Ecto neural progenitor cell (in vitro differentiated cells): ENCODE measurements around the gene PAX2.

ENCODE experiments used
- DNase-seq: peaks from one replicate; pipeline ENCODE4 v3.0.0-alpha.2; 2018; ENCODE audit warnings: low spot score

The PAX2 gene

DNA sequence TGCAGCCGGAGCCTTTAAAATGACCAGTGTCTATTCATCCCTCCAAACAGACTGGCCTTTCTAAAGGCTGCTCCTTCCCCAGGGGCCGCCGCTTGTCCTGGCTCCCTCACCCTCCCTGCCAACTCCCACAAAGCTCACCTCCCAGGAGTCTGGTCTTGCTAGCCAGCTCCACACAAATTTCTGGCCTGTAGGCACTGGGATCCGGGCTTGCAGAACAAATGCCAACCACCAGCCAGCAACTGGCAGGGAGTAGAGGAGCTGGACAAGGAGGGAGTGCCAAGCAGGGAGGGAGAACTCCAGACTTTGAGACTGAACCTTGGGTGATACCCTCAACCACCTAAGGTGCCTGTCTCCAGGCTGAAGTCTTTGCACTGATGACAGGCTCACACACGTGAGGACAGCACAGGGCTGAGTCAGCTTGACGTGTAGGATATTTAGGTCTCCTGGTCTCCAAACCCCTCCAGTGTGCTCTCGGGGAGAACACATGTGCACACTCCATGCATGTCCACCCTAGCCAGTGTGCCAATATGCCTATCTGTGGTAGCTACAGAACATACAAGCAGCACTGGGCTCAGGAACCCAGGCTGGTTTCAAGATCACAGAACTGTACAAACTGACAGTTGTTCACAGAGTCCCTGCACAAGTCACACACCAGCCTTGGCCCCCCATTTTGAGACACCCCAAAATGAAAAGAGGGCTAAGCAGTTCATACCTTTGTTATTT lies 6.0 kb downstream of the PAX2 start:
- no peak for DNase-seq

DNA sequence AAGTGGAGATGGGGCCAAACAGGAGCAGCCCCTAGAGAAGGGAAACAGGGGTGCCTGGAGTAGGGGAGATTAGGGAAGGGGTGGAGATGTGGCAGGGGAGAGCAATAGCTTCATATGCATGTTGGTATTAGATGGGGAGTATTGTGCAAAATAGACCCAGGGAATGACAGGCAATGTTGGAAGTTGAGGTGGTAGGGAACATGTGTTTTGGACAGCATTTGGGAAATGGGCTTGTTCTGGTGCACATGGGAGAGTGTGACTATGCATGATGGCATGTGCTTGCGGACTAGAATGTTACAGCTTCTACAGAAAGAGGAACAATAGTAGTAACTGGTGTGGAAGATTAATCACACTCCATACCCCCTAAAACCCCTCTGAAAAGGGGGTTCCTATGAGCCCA lies 10.4 kb downstream of the PAX2 start:
- no peak for DNase-seq

DNA sequence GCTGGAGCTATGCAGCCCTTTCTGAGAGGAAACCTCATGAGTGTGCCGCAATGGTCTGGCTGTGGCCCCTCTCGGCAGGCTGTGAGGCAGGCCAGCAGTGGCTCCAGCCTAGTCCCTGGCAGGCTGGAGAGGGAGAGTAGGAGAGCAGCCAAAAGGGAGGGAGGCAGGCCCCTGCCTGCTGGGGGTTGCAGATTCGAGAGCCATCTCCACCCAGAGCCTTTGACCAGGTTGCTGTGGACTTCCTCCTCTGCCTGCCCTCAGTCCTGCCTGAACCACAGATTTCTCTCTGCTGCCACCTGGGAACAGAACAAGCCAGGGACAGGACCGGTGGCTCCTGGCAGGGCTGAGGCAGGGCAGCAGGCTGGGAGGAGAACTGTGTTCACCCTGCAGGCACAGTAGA lies 13.9 kb downstream of the PAX2 start:
- no peak for DNase-seq

DNA sequence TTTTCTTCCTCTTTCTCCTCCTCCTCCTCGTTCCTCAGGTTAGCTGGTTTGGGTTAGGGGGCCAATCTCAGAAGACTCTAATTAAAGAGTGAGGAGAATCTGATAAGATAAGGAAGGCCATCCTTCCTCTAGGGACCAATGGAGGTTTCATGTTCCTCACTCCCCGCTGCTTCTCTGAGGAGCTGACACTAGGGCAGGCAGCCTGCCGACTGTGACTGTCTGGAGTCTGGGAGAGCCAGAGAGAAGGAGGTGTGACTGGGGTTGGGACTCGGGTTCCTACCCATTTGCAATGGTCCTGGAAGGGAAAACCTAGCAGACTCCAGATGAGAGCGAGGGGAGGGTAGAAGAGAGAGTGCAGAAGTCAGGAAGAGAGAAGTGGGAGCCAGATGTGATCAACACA lies 15.3 kb downstream of the PAX2 start:
- no peak for DNase-seq

DNA sequence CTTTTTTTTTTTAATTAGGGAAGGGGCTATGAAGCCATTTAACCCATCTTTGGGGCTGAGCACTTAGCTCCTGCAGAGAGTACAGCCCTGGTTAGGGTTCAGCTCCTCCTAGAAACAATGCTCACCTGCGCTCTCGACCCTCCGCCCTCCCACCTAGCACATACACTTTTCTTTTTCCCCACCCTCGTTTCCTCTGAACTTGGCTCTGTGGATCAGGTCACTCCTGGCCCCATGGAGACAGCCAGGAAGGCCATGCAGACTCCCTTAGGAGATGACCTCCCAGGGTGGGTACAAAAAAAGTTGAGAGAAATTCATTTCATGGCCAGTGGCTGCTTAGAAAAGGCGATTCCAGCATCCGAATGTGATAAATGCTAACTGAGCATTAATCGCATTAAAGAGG lies 15.8 kb downstream of the PAX2 start:
- no peak for DNase-seq

DNA sequence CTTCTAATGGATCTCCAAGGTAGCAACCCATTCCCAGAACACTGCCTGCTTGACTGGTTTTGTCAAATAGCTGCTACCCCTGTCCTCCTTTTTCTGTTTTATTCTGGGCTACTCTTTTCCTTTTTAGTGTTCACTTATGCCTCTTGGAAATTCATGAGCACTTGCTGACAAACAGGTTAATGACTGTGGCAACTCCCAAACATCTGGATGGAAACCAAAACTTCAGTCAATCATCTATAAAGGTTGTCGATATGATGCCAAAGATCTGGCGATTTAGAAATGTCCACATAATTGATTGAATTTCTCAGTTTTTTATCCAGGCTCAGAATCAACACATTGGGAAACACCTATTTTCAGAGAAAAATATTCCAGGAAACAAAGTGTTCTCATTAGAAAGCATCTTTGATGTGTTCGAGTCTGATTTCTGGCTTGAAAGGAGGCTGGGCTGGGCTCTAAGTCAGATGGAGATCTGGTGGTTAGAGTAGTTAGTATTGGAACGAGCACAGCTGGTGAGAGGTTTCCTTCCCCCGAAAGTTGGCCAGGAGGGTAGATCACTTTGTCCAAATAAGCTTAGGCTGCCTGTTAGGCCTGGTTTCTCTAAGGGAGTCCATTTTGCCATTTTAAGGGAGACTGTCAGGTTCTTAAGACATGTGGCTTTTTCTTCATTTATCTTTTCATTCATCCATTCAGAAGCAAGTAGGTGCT lies 17.8 kb downstream of the PAX2 start:
- DNase-seq: no peak

DNA sequence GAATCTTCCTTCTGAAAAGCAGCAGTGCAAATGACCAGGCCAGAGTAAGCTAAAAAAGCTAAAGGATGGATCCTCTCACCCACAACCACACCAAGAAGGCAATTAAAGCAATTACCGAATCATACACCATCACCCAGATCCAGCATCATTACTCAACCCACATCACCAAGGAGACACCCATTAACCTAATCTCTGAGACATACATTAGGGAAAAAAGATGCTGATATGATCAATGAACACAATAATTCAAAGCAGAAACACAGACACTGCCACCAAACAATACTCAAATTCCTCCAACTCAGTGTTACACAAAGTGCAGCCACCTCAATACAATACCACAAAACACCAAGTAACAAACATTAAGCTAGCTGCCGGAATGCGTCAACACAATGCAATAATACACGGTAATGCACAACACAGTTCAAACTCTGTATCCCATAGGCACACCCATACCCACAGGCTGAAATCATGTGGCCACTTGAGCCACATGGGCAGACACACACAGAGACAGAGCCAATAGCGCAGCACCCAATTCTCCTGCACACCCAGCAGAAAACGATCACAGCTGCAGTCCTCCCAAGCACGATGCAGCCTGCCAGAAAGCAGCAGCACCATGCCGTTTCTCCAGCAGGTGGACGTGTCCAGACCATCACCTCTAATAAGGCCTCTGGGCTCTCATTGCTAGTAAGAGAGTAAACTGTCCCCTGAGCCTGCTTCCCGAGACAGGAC lies 21.5 kb downstream of the PAX2 start:
- no peak for DNase-seq

DNA sequence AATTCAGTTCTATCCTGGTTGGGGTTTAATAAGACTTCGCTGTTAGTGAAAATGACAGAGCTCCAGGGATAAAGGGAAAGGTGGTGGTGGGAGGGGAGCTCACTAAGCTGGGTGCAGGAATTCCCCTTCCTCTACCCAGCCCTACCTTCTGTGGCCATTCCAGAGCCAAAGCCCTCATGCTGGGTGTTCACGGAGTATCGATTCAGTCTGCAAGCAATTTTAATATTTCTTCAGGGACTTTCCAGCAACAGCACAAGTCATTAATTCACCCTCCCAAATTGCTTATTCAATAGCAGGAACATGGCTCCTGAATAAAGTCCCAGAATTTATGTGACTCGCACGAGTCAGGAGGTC lies 22.0 kb downstream of the PAX2 start:
- DNase-seq: no peak

DNA sequence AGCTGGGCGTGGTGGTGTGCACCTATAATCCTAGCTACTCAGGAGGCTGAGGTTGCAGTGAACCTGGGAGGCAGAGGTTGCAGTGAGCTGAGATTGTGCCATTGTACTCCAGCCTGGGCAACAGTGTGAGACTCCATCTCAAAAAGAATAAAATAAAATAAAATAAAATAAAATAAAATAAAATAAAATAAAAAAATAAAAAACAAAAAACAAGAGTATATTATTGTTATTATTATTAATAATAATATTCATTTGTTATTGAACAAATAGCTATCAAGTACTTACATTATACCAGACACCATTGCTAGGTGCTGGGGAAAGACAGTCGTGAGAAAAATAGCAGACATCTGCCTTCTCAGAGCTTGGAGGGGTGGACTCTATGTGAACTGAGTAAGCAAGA lies 24.1 kb downstream of the PAX2 start:
- DNase-seq: no peak

DNA sequence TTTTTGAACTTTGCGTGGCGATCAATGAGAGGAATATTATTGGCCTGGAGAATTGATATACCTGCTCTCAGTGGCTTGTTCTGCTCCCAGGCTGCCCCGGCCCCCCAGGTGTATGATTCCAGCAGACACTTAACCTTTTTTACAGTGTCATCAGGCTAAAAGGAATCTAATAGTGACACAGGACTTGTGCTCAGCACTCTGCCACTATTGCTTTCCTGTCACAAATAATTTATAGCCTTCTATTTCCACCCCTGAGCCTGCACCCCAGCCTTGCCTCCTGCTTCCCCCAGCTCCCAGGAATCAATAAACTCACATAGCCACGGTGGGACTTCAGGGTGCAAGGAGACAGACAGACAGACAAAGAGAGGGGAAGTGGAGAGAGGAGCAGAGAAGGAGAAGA lies 28.3 kb downstream of the PAX2 start:
- no peak for DNase-seq

DNA sequence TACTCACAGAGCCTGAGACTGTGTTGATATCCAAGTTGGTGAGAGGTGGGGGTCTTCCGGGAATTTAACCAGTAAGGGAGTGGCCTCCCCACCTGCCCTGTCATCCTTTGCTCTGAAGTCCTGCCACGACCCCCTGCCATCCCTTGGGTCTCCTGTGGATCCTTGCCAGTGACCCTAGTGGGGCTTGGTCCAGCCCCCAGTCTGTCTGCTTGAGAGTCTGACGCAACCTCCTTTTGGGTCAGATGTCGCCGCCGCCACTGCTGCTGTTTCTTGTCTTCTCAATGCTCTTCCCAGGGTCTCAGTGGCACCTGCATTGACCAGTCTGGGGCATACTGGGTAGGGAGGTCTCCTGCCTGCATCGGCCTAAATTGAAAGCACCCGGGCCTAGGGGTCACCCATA lies 28.8 kb downstream of the PAX2 start:
- DNase-seq: no peak

DNA sequence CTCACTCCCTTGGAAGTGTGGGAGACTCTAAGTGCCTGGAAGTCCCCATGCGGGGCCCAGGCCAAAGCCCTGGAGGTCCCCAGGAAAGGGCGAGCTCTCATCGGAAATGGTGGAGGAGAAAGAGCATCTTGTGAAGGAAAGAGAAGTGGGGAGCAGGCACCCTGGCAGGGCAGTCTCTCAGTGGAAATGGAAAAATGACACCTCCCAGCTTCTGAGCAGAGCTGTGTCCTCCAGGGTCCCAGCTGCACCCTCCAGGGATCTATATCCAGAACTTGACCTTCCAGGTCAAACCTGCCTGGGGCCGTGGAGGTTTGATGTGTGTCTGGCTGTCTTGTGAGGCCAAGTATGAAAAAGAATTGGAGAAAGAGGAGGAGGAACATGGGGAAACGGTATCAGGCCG lies 29.5 kb downstream of the PAX2 start:
- no peak for DNase-seq

DNA sequence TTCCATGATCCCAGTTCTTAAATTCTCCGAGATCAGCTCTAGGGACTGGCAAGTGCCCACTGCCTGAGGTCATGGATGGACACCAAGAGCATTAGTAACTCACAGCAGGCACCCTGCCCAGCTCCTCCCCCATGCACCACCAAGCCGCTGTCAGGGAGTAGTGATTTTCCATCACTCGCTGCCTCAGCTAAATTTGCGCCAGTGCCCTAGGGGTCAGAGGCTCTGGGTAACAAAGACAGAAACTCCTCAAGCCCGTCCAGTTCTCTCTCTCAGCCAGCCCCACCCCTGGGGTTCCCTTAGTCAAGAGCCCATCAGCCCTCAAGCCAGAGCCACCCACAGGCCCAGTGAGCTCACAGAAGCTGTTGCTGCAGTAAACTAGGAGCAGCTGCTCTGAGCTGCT lies 30.0 kb downstream of the PAX2 start:
- no peak for DNase-seq

DNA sequence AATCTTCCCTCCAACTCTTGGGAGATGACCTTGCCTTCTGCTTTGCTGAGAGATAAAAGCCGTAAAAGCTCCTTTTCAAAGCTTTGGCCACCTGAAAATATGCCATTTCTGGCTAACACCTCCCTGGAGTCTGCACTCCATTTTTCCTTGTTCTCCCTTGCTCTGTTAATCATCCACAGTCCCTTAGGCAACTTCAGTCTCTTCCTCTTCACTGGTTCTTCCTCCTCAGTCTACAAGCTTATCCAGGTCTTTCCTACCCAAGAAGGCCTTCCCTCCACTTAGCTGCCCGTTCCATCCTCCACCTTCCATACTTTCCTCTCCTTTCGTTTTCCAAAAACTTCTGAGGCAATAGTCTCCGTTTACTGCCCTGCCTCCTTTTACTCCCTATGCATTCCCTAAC lies 30.5 kb downstream of the PAX2 start:
- no peak for DNase-seq

DNA sequence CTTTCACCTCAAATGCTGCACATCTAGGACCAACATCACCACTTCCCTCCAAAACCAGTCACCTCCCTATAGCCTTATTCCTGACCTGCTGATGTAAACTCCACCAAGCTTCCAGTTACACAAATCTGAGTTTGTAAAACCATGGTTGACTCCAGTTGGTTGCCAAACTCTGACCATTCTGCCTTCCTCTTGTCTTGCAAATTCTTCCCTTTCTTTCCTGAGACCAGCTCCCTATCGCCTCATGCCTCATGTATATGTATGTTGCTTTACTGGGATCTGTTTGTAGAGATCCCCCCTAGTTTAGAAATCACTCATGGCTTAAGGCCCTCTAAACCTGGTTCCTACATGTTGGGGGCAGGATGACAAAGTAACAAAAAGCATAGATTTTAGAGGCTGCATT lies 31.3 kb downstream of the PAX2 start:
- no peak for DNase-seq

DNA sequence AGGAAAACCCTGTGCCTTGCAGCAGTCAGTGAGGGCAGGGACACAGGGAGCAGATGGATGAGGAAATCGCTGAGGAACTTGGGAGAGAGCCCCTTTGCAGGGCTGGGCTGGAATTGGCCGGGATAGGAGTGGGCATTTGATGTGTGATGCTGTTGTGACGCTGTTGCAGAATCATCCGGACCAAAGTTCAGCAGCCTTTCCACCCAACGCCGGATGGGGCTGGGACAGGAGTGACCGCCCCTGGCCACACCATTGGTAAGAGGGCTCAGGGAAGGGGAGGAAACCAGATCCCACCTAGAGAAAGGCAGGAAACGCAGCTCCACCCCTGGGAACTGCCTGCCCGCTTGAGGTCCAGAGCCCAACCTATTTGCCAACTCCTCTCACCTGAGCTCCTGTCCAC lies 33.9 kb downstream of the PAX2 start:
- DNase-seq: no peak

DNA sequence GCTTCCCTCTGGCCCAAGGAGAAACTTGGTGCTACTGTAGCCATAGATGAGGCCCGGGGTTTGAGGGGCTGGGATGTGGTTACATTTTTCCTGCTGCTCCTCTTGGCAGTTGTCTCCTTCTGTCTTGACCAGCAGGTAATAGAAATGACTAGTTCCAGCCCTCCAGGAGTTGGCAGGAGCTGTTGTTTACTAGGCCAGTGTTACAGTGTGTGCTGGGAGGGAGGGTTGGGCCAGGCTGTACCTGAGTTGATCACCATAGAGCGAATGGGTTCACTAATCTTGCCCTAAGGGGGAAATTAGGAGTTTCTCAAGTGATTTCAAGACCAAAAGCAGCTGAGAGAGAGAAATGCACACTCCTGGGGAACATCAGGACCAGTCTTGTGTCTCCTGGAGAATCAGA lies 34.9 kb downstream of the PAX2 start:
- no peak for DNase-seq

DNA sequence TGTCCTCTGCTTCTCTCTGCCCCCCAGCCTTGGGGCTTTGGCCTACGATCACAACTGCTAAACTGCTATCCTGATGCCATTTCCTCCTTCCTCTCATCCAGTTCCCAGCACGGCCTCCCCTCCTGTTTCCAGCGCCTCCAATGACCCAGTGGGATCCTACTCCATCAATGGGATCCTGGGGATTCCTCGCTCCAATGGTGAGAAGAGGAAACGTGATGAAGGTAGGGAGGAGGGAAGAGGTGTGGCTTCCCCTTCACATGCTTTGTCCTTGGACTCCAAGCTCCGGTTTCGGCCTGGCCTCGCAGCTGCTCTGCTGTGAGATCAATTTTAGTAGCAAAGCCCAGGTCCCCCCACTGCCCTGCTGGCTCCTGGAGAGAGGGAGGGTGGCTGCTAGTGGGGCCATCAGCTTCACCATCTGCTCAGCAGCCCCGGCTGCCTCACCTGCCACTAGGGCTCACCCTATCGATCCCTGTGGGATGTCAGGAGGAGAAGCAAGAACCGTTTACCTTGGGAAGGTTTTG lies 35.8 kb downstream of the PAX2 start:
- no peak for DNase-seq

DNA sequence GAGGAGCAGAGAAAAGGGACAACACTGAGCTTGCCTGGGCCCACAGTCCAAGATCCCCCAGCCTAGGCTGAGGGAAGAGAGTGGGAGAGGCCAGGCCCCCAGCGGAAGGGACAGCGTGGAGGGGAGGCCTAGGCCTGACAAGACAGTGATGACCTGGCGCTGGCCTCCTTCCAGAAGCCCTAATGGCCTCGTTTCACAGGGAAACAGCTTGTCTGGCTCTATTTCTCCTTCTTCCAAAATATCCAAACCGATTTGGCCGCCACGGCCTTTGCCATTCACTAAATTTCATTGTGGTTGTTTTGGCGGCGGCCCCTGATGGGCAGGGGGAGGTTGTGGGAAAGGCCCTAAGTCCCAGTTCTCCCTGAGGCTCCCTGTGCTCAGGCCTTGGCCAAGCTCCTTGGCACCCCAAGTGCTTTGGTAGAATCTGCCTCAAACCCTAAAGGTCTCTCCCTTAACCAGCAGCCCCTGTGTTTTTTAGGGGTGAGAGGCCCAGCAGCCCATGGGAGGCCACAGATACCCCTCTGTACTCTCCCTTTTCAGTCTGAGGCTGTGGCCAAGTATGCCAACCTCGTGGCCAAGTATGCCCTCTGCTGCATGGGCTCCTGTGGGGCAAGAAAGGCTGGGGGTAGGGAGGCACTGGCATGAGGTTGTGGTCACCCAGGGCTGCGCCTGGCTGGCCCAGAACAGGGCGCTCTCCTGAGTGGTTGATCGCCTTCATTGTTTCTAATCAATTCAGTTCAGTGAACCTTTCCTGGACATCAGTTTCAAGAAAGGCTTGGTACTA lies 37.3 kb downstream of the PAX2 start:
- DNase-seq: no peak

DNA sequence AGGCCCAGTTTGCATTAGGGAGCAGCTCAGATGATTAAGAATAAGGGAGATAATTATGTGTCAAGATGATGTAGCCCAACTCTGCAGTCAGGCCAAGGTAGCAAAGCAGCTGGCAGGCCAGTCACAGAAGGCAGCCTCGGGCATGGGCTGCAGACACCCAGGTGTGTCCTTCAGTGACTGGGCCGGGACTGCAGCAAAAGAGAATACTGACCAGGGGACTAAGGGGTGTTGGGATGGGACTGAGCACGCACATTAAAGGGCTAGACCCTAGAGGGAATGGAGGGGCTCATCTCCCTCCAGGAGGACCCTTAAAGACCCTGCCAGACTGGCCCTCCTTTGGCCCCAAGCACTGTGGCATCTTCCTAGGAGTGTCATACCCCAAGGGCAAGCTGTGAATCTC lies 38.7 kb downstream of the PAX2 start:
- DNase-seq: no peak

DNA sequence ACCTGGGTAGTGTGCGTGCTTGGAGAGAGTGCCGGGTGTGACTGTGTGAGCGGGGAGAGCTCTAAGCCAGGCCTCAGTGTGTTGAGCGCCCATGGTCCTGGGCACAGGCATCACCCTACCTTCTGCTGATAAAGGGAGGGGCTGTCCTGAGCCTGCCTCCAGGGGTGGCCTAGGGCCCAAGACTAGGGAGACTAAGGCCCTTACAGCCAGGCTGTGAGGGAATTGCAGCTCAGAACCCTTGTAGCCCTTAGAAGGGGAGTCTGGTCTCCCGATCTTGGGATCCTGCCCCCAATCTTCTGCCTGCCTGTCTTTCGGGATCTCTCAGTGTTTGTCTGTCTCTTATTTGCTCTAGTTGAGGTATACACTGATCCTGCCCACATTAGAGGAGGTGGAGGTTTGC lies 41.2 kb downstream of the PAX2 start:
- DNase-seq: no peak
